GM12873 (cell line): ENCODE data around the gene UBLCP1.

Source experiments
- TF ChIP-seq, protein P1 (sequence below): IDR thresholded peaks from 2 replicates; pipeline ENCODE4 v1.5.1; 2012; ENCODE audit warnings: low read depth, mild to moderate bottlenecking, moderate library complexity, low read length, control low read depth; ENCODE audit not compliant: insufficient read depth; ENCODE audit errors: missing control alignments

UBLCP1 gene, protein sequence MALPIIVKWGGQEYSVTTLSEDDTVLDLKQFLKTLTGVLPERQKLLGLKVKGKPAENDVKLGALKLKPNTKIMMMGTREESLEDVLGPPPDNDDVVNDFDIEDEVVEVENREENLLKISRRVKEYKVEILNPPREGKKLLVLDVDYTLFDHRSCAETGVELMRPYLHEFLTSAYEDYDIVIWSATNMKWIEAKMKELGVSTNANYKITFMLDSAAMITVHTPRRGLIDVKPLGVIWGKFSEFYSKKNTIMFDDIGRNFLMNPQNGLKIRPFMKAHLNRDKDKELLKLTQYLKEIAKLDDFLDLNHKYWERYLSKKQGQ

GRCh38 chr5:159262859-159263568, at the start of gene UBLCP1:
TSS of gene UBLCP1 (plus strand) at chr5:159263290. CDS start at chr5:159268916, 5,626 bp downstream.
- TF ChIP-seq, protein P1, sequence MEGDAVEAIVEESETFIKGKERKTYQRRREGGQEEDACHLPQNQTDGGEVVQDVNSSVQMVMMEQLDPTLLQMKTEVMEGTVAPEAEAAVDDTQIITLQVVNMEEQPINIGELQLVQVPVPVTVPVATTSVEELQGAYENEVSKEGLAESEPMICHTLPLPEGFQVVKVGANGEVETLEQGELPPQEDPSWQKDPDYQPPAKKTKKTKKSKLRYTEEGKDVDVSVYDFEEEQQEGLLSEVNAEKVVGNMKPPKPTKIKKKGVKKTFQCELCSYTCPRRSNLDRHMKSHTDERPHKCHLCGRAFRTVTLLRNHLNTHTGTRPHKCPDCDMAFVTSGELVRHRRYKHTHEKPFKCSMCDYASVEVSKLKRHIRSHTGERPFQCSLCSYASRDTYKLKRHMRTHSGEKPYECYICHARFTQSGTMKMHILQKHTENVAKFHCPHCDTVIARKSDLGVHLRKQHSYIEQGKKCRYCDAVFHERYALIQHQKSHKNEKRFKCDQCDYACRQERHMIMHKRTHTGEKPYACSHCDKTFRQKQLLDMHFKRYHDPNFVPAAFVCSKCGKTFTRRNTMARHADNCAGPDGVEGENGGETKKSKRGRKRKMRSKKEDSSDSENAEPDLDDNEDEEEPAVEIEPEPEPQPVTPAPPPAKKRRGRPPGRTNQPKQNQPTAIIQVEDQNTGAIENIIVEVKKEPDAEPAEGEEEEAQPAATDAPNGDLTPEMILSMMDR, result no peak

DNA sequence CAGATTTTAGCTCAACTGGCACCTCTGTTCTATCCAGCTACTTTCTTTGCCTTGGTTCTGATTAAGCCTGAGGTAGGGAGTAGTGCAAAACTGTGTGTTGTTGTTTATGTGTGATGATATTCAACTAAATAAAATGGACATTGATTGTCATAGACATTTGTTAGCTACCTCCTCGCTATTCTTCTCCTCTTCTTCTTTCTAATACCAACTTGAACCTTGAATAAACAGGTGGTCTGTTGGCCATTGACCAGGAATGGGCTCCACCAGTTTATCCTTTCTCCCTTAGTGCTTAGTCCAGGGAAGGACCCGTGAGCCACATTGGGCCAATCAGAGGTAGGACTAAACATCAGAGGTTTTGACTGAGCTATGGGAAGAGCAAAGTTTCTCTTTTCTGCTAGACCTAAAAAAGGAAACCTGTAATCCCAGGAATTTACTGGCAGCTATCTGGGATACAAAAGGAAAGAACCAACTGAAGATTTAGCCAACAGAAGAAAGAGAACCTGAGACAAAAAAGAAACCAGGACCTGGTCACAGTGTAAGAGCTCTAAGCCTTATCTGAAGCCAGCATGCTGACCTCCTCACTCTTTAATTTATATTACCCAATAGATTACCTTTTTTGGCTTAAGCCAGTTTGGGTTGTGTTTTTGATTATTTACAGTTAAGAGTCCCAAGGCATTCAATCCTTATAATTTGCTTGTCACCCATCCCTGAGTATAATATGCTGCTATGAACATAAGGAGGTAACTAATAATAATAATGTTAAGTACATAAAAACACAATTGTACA, 48.4 kb upstream of the UBLCP1 start:
- TF ChIP-seq, protein P1, result no peak

DNA sequence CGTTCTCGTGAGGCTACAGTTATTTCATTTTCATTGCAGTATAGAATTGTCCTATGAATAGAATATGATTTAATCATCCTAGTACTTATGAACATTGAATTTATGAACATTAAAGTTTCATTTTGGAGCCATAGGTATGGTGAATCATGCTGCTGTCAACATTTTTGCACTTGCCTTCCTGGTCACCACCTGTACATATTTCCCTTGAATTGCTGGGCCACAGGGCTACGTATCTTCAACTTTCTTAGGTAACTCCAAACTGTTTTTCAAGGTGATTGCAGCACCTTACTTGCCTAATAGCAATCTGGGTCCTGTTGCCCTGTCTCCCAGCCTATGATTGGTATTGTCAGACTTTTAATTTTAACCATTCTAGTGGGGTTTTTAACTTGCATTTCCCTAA, 47.2 kb upstream of the UBLCP1 start:
- TF ChIP-seq, protein P1, result no peak

GRCh38 chr5:159216454-159216853, 46.6 kb upstream of the UBLCP1 start:
- TF ChIP-seq, protein P1, result no peak

- TF ChIP-seq, protein P1, result no peak
Measured at GRCh38 chr5:159217236-159217635, 45.9 kb upstream of the UBLCP1 start.

DNA sequence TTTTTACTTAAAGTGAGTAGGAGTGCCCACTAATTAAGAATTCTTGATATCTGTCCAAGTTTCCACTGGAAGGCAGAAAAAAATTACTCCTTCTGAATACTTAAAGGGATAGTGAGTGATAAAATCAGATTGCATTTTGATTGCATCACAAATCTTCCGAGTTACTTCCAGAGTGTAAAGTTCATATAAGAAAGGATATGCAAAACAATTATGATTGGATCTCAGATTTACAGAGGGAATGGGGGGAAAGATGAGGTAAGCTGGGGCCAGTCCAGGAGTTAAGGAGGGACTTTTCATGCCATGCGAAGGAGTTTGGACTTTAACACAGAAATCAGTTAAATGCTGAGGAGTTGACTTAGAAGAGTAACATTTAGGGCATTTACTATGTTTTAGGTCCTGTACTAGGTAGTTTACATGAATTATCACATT, 44.5 kb upstream of the UBLCP1 start:
- TF ChIP-seq, protein P1, result no peak

DNA sequence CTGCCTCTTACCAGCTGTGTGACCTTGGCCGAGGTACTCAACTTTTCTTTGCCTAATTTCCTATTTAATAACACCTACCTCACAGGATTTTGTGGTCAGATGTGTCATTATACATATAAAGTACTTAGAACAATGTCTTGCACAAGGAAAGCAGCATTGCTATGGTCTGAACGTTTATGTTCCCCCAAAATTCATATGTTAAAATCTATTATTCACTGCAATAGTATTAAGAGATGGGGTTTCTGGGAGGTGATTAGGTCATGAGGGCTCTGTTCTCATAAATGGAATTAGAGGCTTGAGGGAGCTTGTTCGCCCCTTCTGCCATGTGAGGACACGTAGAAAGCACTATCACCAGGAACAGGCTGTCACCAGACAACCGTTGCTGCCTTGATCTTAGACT, 42.9 kb upstream of the UBLCP1 start:
- TF ChIP-seq, protein P1, result no peak
